Mammary epithelial cell (primary cell): ENCODE results near the gene JAKMIP3.

Source experiments
- EZH2 ChIP-seq: IDR thresholded peaks from 2 replicates; pipeline ENCODE4 v1.6.1; 2012; ENCODE audit warnings: low read length, inconsistent platforms, borderline replicate concordance
- TF ChIP-seq, protein P1 (sequence below), 2 donors: IDR thresholded peaks in 1 of 2; conservative IDR thresholded peaks in 1 of 2; 2 replicates each; pipeline ENCODE4 v1.5.1; 2011 to 2012; ENCODE audit warnings: inconsistent platforms in 2 of 2, low read length in 2 of 2, mild to moderate bottlenecking in 2 of 2, control low read depth in 1 of 2, low read depth in 1 of 2; ENCODE audit not compliant: insufficient read depth in 1 of 2; ENCODE audit errors: extremely low read depth in 1 of 2

DNA sequence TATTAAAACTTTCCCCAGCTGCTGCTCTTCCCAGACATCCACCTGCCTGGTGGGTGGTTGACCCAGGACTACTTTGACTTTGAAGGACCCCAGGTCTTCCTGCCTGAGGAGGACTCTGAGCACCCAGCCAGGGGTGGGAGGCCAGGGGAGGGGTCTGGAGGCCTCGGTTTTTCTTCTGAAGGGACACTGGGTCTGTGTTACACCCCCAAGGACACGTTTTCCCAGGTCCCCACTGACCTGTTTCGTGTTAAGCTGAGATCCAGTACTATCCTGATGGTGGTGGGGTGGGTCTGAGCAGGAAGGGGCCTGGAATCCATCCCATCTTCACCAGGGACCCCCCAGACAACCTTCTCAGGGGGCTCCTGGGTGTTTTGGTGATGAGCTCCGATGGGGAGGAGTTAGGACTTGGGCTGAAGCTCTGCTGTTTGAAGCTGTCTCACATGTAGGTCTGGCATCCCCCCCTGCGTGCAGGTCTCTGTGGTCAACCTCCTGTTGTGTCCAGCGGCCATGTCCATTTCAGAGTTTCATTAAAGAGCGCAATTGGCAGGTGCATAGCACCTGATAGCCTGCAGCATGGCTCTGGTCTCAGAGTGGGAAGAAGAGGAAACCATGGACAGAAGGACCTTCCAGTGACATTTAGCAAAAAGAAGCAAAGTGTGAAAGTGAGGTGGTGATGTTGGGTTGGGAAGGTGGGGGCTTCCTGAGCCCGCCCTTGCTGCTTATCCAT is 3.5 kb downstream of the JAKMIP3 start:
- TF ChIP-seq, protein P1, sequence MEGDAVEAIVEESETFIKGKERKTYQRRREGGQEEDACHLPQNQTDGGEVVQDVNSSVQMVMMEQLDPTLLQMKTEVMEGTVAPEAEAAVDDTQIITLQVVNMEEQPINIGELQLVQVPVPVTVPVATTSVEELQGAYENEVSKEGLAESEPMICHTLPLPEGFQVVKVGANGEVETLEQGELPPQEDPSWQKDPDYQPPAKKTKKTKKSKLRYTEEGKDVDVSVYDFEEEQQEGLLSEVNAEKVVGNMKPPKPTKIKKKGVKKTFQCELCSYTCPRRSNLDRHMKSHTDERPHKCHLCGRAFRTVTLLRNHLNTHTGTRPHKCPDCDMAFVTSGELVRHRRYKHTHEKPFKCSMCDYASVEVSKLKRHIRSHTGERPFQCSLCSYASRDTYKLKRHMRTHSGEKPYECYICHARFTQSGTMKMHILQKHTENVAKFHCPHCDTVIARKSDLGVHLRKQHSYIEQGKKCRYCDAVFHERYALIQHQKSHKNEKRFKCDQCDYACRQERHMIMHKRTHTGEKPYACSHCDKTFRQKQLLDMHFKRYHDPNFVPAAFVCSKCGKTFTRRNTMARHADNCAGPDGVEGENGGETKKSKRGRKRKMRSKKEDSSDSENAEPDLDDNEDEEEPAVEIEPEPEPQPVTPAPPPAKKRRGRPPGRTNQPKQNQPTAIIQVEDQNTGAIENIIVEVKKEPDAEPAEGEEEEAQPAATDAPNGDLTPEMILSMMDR (conservative IDR thresholded peaks at IDR 0.05 in 1 of 2, IDR thresholded peaks at IDR 0.05 in 1 of 2; ENCODE audit: extremely low read depth in 1 of 2, insufficient read depth in 1 of 2, low read depth in 1 of 2, low read length in 2 of 2) = no peak
- no peak for TF ChIP-seq EZH2
